LNCaP clone FGC (cell line): ENCODE data around the gene CCDC81.
"Not testable (repeated sequence)": the region's sequence is repeated elsewhere in the genome, so short reads cannot be mapped to it uniquely, and the experiment has no call there.

Source experiments
- DNase-seq: peaks from one replicate; pipeline ENCODE4 v3.0.0-alpha.2; 2011; ENCODE audit warnings: low read depth
- H3K4me3 ChIP-seq: 2 replicates; pipeline ENCODE4 v1.5.1; 2011; ENCODE audit warnings: mild to moderate bottlenecking, low read depth, low read length, control low read depth
- CTCF ChIP-seq: IDR thresholded peaks from 2 replicates; pipeline ENCODE4 v1.5.1; 2012; ENCODE audit warnings: mild to moderate bottlenecking; ENCODE audit not compliant: control insufficient read depth, insufficient read depth; ENCODE audit errors: extremely low read depth

CCDC81 gene

GRCh38 chr11:86418917-86419316, 44.2 kb downstream of the CCDC81 start:
- TF ChIP-seq CTCF, result peak; percentile 25
- no peak overlapping the region for H3K4me3 ChIP-seq
- DNase-seq, result no peak

GRCh38 chr11:86421946-86422345, 47.3 kb downstream of the CCDC81 start:
- H3K4me3 ChIP-seq, result no peak overlapping the region
- no peak for TF ChIP-seq CTCF
- no peak for DNase-seq

- TF ChIP-seq CTCF, result no peak
- DNase-seq, result no peak
These were observed 47.7 kb downstream of the CCDC81 start for GRCh38 chr11:86422371-86422770.

GRCh38 chr11:86423488-86423887, 48.8 kb downstream of the CCDC81 start:
- DNase-seq, H3K4me3 ChIP-seq: not testable (repeated sequence)

More at GRCh38 chr11:86422371-86422770, 47.7 kb downstream of the CCDC81 start:
- H3K4me3 ChIP-seq, result no peak overlapping the region

GRCh38 chr11:86427441-86427840, 52.8 kb downstream of the CCDC81 start:
- no peak for DNase-seq
- no peak for TF ChIP-seq CTCF

GRCh38 chr11:86431258-86431657, 56.6 kb downstream of the CCDC81 start:
- no peak for DNase-seq
- TF ChIP-seq CTCF, result no peak
- no peak overlapping the region for H3K4me3 ChIP-seq

More at GRCh38 chr11:86427441-86427840, 52.8 kb downstream of the CCDC81 start:
- no peak overlapping the region for H3K4me3 ChIP-seq

GRCh38 chr11:86433361-86434095, 58.8 kb downstream of the CCDC81 start:
- H3K4me3 ChIP-seq, DNase-seq: not testable (repeated sequence)

- TF ChIP-seq CTCF, result no peak
- DNase-seq, result no peak
- H3K4me3 ChIP-seq, result no peak overlapping the region
These were observed 61.0 kb downstream of the CCDC81 start for GRCh38 chr11:86435711-86436110.
